Measurements from ENCODE around the gene TMEM119. TPM values are rescaled to one million over a fixed set of nuclear protein-coding genes. Genes with fewer than 3 reads are reported as not detected.

TMEM119 gene
- total and polyA plus RNA-seq, 2 of the 4 experiments (the other 2 are of a cell fraction) = 8.1 to 9.2 TPM

DNA sequence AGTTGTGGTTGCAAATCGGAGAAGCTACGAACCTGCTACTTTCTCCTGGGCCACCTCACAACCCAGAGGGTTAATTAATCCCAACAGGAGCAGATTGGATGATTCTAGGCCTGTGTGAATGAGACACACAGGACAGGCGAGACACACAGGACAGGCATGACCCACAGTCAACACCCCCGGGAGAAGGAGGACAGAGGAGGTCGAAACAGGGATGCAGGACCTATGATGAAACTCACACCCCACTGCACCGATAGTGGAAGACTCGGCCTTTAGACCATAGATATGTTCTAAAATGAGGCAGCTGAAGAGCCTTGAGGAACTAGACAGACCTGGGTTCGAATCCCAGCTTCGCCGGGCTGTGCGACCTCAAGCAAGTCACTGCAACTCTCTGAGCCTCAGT, 11.6 kb downstream of the TMEM119 start:
- Histone ChIP-seq H3K9ac (ENCODE audit: low read depth, low read length) (no peak overlapping the region), H4K91ac (ENCODE audit: insufficient read depth, low read depth, low read length) (no peak overlapping the region), H3K4me2 (ENCODE audit: low read depth, low read length) (no peak overlapping the region), H3K9me3 (ENCODE audit: control insufficient read depth, insufficient read depth, low read length) (no peaks in the 10 kb centered on the region), H4K20me1 (ENCODE audit: insufficient read depth, low read length) (no peaks in the 10 kb centered on the region), H2BK5ac (ENCODE audit: low read depth, low read length, poor library complexity, severe bottlenecking) (no peak overlapping the region), H3K56ac (ENCODE audit: extremely low read depth, insufficient read depth, low read length) (no peak overlapping the region), H3K4ac (ENCODE audit: low read depth, low read length) (no peak overlapping the region), H2AK5ac (ENCODE audit: low read depth, low read length) (no peak overlapping the region), H2BK15ac (ENCODE audit: low read depth, low read length) (no peak overlapping the region), H3K4me1 (ENCODE audit: control insufficient read depth, insufficient read depth, low read length) (peaks cover 11% of the 10 kb centered on the region; the same call in 1 of the 2 replicates), H3K9me1 (ENCODE audit: insufficient read depth, low read length) (no peaks in the 10 kb centered on the region; the same call in 1 of the 2 replicates), H4K5ac (ENCODE audit: low read depth, low read length) (no peak overlapping the region), H3K4me3 (ENCODE audit: insufficient read depth, low read depth, low read length) (no peak overlapping the region), H2AK9ac (replicated peaks; ENCODE audit: low read depth, low read length, poor library complexity) (no peak overlapping the region), H2BK20ac (ENCODE audit: low read depth, low read length) (no peak overlapping the region), H3K23ac (ENCODE audit: low read depth, low read length) (no peak overlapping the region), H3K27me3 (ENCODE audit: control insufficient read depth, insufficient read depth, low read length) (peaks cover 7% of the 10 kb centered on the region), H3K18ac (ENCODE audit: low read depth, low read length) (no peak overlapping the region), H3K27ac (ENCODE audit: insufficient read depth, low read length) (no peak overlapping the region), H2BK120ac (ENCODE audit: low read depth, low read length) (no peak overlapping the region), H3K14ac (replicated peaks; ENCODE audit: low read depth, low read length) (no peak overlapping the region), H4K8ac (ENCODE audit: low read depth in 2 of 2, low read length in 2 of 2) (no peak overlapping the region), H3K79me1 (ENCODE audit: low read depth in 1 of 2, low read length in 2 of 2) (no peaks in the 10 kb centered on the region), H3K36me3 (ENCODE audit: control insufficient read depth, insufficient read depth, low read length) (no peaks in the 10 kb centered on the region; the same call in 1 of the 2 replicates), H2AFZ (replicated peaks; ENCODE audit: low read length, poor library complexity) (no peak overlapping the region)
- dilution Hi-C loops (cut with HindIII; ENCODE audit: low sequenced_read_pairs, unreplicated experiment) = no loop called here
- DNase-seq = no peak
- 93% methylated on average over 3 of the region's 11 CpGs; no CpG with 5 or more reads in 1 of the 2 experiments for WGBS, 2 experiments (ENCODE audit: extremely low coverage in 2 of 2, insufficient read length in 1 of 2)
- no peak for ATAC-seq (ENCODE audit: low read depth)
- TF ChIP-seq, protein P1, sequence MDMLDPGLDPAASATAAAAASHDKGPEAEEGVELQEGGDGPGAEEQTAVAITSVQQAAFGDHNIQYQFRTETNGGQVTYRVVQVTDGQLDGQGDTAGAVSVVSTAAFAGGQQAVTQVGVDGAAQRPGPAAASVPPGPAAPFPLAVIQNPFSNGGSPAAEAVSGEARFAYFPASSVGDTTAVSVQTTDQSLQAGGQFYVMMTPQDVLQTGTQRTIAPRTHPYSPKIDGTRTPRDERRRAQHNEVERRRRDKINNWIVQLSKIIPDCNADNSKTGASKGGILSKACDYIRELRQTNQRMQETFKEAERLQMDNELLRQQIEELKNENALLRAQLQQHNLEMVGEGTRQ (IDR thresholded peaks at IDR 0.05; ENCODE audit: low read depth, low read length) = no peak
- TF ChIP-seq NFE2L2 (IDR thresholded peaks at IDR 0.05; ENCODE audit: low read depth, low read length) (no peak), RAD21 (IDR thresholded peaks at IDR 0.05; ENCODE audit: low read length) (no peak), CEBPB (IDR thresholded peaks at IDR 0.05; ENCODE audit: low read depth, low read length) (no peak), POLR2A (IDR thresholded peaks at IDR 0.05; ENCODE audit: low read depth, low read length) (no peak), MAZ (IDR thresholded peaks at IDR 0.05; ENCODE audit: borderline replicate concordance, low read depth, low read length) (no peak), BHLHE40 (IDR thresholded peaks at IDR 0.05; ENCODE audit: low read depth, low read length) (no peak), MXI1 (IDR thresholded peaks at IDR 0.05; ENCODE audit: borderline replicate concordance, low read depth, low read length) (no peak), CHD1 (IDR thresholded peaks at IDR 0.05; ENCODE audit: low read depth, low read length) (no peak), FOS (IDR thresholded peaks at IDR 0.05; ENCODE audit: low read depth, low read length) (no peak)
- TF ChIP-seq, protein P2, sequence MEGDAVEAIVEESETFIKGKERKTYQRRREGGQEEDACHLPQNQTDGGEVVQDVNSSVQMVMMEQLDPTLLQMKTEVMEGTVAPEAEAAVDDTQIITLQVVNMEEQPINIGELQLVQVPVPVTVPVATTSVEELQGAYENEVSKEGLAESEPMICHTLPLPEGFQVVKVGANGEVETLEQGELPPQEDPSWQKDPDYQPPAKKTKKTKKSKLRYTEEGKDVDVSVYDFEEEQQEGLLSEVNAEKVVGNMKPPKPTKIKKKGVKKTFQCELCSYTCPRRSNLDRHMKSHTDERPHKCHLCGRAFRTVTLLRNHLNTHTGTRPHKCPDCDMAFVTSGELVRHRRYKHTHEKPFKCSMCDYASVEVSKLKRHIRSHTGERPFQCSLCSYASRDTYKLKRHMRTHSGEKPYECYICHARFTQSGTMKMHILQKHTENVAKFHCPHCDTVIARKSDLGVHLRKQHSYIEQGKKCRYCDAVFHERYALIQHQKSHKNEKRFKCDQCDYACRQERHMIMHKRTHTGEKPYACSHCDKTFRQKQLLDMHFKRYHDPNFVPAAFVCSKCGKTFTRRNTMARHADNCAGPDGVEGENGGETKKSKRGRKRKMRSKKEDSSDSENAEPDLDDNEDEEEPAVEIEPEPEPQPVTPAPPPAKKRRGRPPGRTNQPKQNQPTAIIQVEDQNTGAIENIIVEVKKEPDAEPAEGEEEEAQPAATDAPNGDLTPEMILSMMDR (conservative IDR thresholded peaks at IDR 0.05; ENCODE audit: low read depth, low read length) = no peak
- TF ChIP-seq, protein P3, sequence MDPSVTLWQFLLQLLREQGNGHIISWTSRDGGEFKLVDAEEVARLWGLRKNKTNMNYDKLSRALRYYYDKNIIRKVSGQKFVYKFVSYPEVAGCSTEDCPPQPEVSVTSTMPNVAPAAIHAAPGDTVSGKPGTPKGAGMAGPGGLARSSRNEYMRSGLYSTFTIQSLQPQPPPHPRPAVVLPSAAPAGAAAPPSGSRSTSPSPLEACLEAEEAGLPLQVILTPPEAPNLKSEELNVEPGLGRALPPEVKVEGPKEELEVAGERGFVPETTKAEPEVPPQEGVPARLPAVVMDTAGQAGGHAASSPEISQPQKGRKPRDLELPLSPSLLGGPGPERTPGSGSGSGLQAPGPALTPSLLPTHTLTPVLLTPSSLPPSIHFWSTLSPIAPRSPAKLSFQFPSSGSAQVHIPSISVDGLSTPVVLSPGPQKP (IDR thresholded peaks at IDR 0.05; ENCODE audit: borderline replicate concordance, low read depth, low read length) = no peak
- CTCF ChIA-PET = no interaction called here
- intact Hi-C loops (cut with micrococcal nuclease) = no loop called here
- no TSS peak for BruUV-seq (replicated peaks)
- in situ Hi-C loops (cut with MboI; ENCODE audit: low sequenced_read_pairs) = no loop called here
- POLR2A ChIA-PET (ENCODE audit: unreplicated experiment) = no interaction called here

Data from IMR-90 (cell line).